ENCODE data around the gene TMOD1. TPM values are rescaled to one million over a fixed set of nuclear protein-coding genes. Genes with fewer than 3 reads are reported as not detected.
A peak's percentile ranks its signal among the peaks of the same experiment; 100 is the strongest.

The TMOD1 gene
- total and polyA plus RNA-seq, 10 of the 15 experiments (the other 5 are each of a cell fraction or from before 2014, with no cell fraction given): 4.0 to 44.1 (median 15.4) TPM

GRCh38 chr9:97543561-97543960 lies 42.1 kb downstream of the TMOD1 start:
- in situ Hi-C loops (cut with MboI) (no loop called here), intact Hi-C loops (cut with micrococcal nuclease; ENCODE audit: unreplicated experiment) (no loop called here)
- Histone ChIP-seq H3K79me2 (ENCODE audit: control insufficient read depth, insufficient read depth, low read length) (no peaks in the 10 kb centered on the region), H3K27ac (ENCODE audit: control insufficient read depth, insufficient read depth) (no peak overlapping the region), H2AFZ (ENCODE audit: control insufficient read depth, low read depth, low read length) (no peak overlapping the region), H3K36me3 (ENCODE audit: control insufficient read depth in 2 of 2, insufficient read depth in 2 of 2, low read length in 1 of 2) (peaks cover 5 to 6% of the 10 kb centered on the region in 2 experiments), H3K4me1 (ENCODE audit: control insufficient read depth, insufficient read depth, low read length) (no peaks in the 10 kb centered on the region), H3K9me3 (replicated peaks; ENCODE audit: control insufficient read depth, insufficient read depth, low read length) (no peaks in the 10 kb centered on the region), H3K9ac (ENCODE audit: control insufficient read depth, insufficient read depth, low read length) (no peak overlapping the region), H4K20me1 (ENCODE audit: control insufficient read depth, insufficient read depth) (no peaks in the 10 kb centered on the region), H3K27me3 (replicated peaks in 1 of 2; ENCODE audit: control insufficient read depth in 2 of 2, insufficient read depth in 2 of 2, low read length in 1 of 2) (no peaks in the 10 kb centered on the region), H3K4me2 (ENCODE audit: control insufficient read depth, insufficient read depth) (no peak overlapping the region), H3K4me3 (no peak overlapping the region)
- 13% methylated on average over 1 of the region's 1 CpG for WGBS (ENCODE audit: insufficient coverage, insufficient replicate concordance, low lambda C conversion rate, missing lambda C conversion rate)
- ChIA-PET SMC1A (ENCODE audit: uncharacterized antibody, unreplicated experiment) (interaction anchor here (1.2 to 1.6 kb wide), 2 partner anchors 54 to 74 kb away, joined by 3 to 7 read pairs; no protein-coding TSS in a partner anchor), POLR2A (no interaction called here), CTCF (interaction anchor here (0.7 to 1.0 kb wide), 2 partner anchors 17 to 74 kb away, joined by 3 read pairs; no protein-coding TSS in a partner anchor), RAD21 (ENCODE audit: unreplicated experiment) (no interaction called here)
- ATAC-seq (peak; percentile 51), DNase-seq (ENCODE audit: low read depth, low spot score) (no peak), FAIRE-seq (peak; percentile 54)
- BruUV-seq (replicated peaks): no TSS peak
- no peak for TF ChIP-seq ELK1 (IDR thresholded peaks at IDR 0.05; ENCODE audit: low read depth, low read length)
- TF ChIP-seq MEF2A (IDR thresholded peaks at IDR 0.05; ENCODE audit: insufficient read depth, low read depth, low read length): no peak
- no peak for TF ChIP-seq TCF12 (IDR thresholded peaks at IDR 0.05; ENCODE audit: low read depth, low read length)
- TF ChIP-seq SPI1 (IDR thresholded peaks at IDR 0.05; ENCODE audit: borderline replicate concordance, insufficient read depth, low read depth, low read length): no peak
- TF ChIP-seq, protein P1, sequence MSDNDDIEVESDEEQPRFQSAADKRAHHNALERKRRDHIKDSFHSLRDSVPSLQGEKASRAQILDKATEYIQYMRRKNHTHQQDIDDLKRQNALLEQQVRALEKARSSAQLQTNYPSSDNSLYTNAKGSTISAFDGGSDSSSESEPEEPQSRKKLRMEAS (IDR thresholded peaks at IDR 0.05; ENCODE audit: low read depth, low read length): no peak
- TF ChIP-seq ZBTB33 (IDR thresholded peaks at IDR 0.05): no peak
- TF ChIP-seq SMC3 (IDR thresholded peaks at IDR 0.05; ENCODE audit: borderline replicate concordance, low read length): no peak
- TF ChIP-seq, protein P2, sequence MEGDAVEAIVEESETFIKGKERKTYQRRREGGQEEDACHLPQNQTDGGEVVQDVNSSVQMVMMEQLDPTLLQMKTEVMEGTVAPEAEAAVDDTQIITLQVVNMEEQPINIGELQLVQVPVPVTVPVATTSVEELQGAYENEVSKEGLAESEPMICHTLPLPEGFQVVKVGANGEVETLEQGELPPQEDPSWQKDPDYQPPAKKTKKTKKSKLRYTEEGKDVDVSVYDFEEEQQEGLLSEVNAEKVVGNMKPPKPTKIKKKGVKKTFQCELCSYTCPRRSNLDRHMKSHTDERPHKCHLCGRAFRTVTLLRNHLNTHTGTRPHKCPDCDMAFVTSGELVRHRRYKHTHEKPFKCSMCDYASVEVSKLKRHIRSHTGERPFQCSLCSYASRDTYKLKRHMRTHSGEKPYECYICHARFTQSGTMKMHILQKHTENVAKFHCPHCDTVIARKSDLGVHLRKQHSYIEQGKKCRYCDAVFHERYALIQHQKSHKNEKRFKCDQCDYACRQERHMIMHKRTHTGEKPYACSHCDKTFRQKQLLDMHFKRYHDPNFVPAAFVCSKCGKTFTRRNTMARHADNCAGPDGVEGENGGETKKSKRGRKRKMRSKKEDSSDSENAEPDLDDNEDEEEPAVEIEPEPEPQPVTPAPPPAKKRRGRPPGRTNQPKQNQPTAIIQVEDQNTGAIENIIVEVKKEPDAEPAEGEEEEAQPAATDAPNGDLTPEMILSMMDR (IDR thresholded peaks at IDR 0.05 in 2 of 3, conservative IDR thresholded peaks at IDR 0.05 in 1 of 3; ENCODE audit: control insufficient read depth in 2 of 3, extremely low read depth in 1 of 3, insufficient read depth in 1 of 3, low read depth in 3 of 3, low read length in 3 of 3): no peak
- TF ChIP-seq BCL11A (IDR thresholded peaks at IDR 0.05; ENCODE audit: low read depth, low read length): no peak
- no peak for TF ChIP-seq SP1 (IDR thresholded peaks at IDR 0.05; ENCODE audit: low read depth, low read length)
- TF ChIP-seq, protein P3, sequence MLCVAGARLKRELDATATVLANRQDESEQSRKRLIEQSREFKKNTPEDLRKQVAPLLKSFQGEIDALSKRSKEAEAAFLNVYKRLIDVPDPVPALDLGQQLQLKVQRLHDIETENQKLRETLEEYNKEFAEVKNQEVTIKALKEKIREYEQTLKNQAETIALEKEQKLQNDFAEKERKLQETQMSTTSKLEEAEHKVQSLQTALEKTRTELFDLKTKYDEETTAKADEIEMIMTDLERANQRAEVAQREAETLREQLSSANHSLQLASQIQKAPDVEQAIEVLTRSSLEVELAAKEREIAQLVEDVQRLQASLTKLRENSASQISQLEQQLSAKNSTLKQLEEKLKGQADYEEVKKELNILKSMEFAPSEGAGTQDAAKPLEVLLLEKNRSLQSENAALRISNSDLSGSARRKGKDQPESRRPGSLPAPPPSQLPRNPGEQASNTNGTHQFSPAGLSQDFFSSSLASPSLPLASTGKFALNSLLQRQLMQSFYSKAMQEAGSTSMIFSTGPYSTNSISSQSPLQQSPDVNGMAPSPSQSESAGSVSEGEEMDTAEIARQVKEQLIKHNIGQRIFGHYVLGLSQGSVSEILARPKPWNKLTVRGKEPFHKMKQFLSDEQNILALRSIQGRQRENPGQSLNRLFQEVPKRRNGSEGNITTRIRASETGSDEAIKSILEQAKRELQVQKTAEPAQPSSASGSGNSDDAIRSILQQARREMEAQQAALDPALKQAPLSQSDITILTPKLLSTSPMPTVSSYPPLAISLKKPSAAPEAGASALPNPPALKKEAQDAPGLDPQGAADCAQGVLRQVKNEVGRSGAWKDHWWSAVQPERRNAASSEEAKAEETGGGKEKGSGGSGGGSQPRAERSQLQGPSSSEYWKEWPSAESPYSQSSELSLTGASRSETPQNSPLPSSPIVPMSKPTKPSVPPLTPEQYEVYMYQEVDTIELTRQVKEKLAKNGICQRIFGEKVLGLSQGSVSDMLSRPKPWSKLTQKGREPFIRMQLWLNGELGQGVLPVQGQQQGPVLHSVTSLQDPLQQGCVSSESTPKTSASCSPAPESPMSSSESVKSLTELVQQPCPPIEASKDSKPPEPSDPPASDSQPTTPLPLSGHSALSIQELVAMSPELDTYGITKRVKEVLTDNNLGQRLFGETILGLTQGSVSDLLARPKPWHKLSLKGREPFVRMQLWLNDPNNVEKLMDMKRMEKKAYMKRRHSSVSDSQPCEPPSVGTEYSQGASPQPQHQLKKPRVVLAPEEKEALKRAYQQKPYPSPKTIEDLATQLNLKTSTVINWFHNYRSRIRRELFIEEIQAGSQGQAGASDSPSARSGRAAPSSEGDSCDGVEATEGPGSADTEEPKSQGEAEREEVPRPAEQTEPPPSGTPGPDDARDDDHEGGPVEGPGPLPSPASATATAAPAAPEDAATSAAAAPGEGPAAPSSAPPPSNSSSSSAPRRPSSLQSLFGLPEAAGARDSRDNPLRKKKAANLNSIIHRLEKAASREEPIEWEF (IDR thresholded peaks at IDR 0.05; ENCODE audit: insufficient replicate concordance, low read depth, low read length): no peak
